GM11168 (cell line): ENCODE results near the gene GFRA1.

Experiments used
- in situ Hi-C: fragments of 300-500 bp; cut with MboI; formaldehyde crosslinking; loops from one replicate; pipeline ENCODE4 v1.12.0; 2022; ENCODE audit warnings: low sequenced_read_pairs; ENCODE audit not compliant: unreplicated experiment

The GFRA1 gene

GRCh38 chr10:116272440-116273283 is at the start of gene GFRA1:
TSS of gene GFRA1 (minus strand) at chr10:116273206. CDS start at chr10:116272029, 1,177 bp downstream.
- in situ Hi-C loops = no loop called here

- in situ Hi-C loops = no loop called here
Observed at GRCh38 chr10:116316503-116316902, 43.5 kb upstream of the GFRA1 start.

GRCh38 chr10:116312548-116312947 is 39.5 kb upstream of the GFRA1 start:
- in situ Hi-C loops = no loop called here

GRCh38 chr10:116311706-116312490 is 38.9 kb upstream of the GFRA1 start:
- in situ Hi-C loops = no loop called here

GRCh38 chr10:116311016-116311415 is 38.0 kb upstream of the GFRA1 start:
- in situ Hi-C loops = no loop called here

- in situ Hi-C loops = no loop called here
Observed at GRCh38 chr10:116307455-116307854, 34.4 kb upstream of the GFRA1 start.

- in situ Hi-C loops = no loop called here
Observed at GRCh38 chr10:116306847-116307246, 33.8 kb upstream of the GFRA1 start.

GRCh38 chr10:116304923-116305322 is 31.9 kb upstream of the GFRA1 start:
- in situ Hi-C loops = no loop called here

- in situ Hi-C loops = no loop called here
Observed at GRCh38 chr10:116300542-116300941, 27.5 kb upstream of the GFRA1 start.

- in situ Hi-C loops = no loop called here
Observed at GRCh38 chr10:116298586-116298985, 25.6 kb upstream of the GFRA1 start.

GRCh38 chr10:116296291-116296721 is 23.3 kb upstream of the GFRA1 start:
- in situ Hi-C loops = no loop called here

- in situ Hi-C loops = no loop called here
Observed at GRCh38 chr10:116292493-116292892, 19.5 kb upstream of the GFRA1 start.

GRCh38 chr10:116289652-116290051 is 16.6 kb upstream of the GFRA1 start:
- in situ Hi-C loops = no loop called here

- in situ Hi-C loops = no loop called here
Observed at GRCh38 chr10:116287906-116288501, 15.0 kb upstream of the GFRA1 start.

- in situ Hi-C loops = no loop called here
Observed at GRCh38 chr10:116286626-116287200, 13.7 kb upstream of the GFRA1 start.

GRCh38 chr10:116281775-116282174 is 8.8 kb upstream of the GFRA1 start:
- in situ Hi-C loops = no loop called here

GRCh38 chr10:116278846-116279245 is 5.8 kb upstream of the GFRA1 start:
- in situ Hi-C loops = no loop called here

GRCh38 chr10:116276981-116277380 is 4.0 kb upstream of the GFRA1 start:
- in situ Hi-C loops = no loop called here

GRCh38 chr10:116274064-116274904 is 1.3 kb upstream of the GFRA1 start:
- in situ Hi-C loops = no loop called here
